Ishikawa (cell line): ENCODE results near the gene SYK.

ENCODE experiments used
- CEBPB ChIP-seq: IDR thresholded peaks from 2 replicates; pipeline ENCODE4 v1.6.1; 2012
- CREB1 ChIP-seq: IDR thresholded peaks from 2 replicates; pipeline ENCODE4 v1.6.1; 2012; ENCODE audit warnings: low read depth
- EGR1 ChIP-seq: IDR thresholded peaks from 2 replicates; pipeline ENCODE4 v1.6.1; 2012
- EP300 ChIP-seq: IDR thresholded peaks from 2 replicates; pipeline ENCODE4 v1.6.1; 2012; ENCODE audit warnings: borderline replicate concordance
- FOXM1 ChIP-seq: IDR thresholded peaks from 2 replicates; pipeline ENCODE4 v1.6.1; 2012; ENCODE audit warnings: low read depth, borderline replicate concordance
- MAX ChIP-seq: IDR thresholded peaks from 2 replicates; pipeline ENCODE4 v1.6.1; 2012
- NFIC ChIP-seq: IDR thresholded peaks from 2 replicates; pipeline ENCODE4 v1.6.1; 2012
- RAD21 ChIP-seq: IDR thresholded peaks from 2 replicates; pipeline ENCODE4 v1.6.1; 2012; ENCODE audit warnings: low read depth
- TAF1 ChIP-seq: IDR thresholded peaks from 2 replicates; pipeline ENCODE4 v1.6.1; 2012; ENCODE audit warnings: low read depth, mild to moderate bottlenecking
- TCF12 ChIP-seq: IDR thresholded peaks from 2 replicates; pipeline ENCODE4 v1.6.1; 2012; ENCODE audit warnings: low read depth
- TEAD4 ChIP-seq: IDR thresholded peaks from 2 replicates; pipeline ENCODE4 v1.6.1; 2012
- YY1 ChIP-seq: IDR thresholded peaks from 2 replicates; pipeline ENCODE4 v1.6.1; 2012; ENCODE audit warnings: low read depth
- ZBTB7A ChIP-seq: IDR thresholded peaks from 2 replicates; pipeline ENCODE4 v1.6.1; 2012; ENCODE audit warnings: low read depth
- TF ChIP-seq, protein P1 (sequence below): IDR thresholded peaks from 2 replicates; pipeline ENCODE4 v1.6.1; 2012; ENCODE audit warnings: low read depth, mild to moderate bottlenecking
- TF ChIP-seq, protein P2 (sequence below): IDR thresholded peaks from 2 replicates; pipeline ENCODE4 v1.6.1; 2012

SYK gene

GRCh38 chr9:90900130-90900529 is 98.5 kb downstream of the SYK start:
- no peak for TF ChIP-seq CEBPB
- peak; percentile 68 for TF ChIP-seq TEAD4

DNA sequence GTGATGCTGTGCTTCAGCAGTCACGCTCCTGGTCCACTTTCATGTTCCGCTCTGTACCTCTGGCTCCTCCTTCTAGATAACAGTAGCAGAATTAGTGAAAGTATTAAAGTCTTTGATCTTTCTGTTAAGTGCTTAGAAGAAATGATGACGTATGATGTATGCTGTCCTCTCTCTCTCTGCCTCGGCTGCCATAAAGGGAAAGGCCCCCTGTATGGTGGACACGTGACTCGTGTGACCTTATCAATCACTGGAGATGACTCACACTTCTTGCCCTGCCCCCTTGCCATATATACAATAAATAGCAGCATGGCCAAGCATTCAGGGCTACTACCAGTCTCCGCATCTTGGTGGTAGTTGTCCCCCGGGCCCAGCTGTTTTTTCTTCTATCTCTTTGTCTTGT is 100.3 kb downstream of the SYK start:
- TF ChIP-seq YY1 (no peak), NFIC (no peak), TCF12 (no peak), TAF1 (no peak), CEBPB (no peak), TEAD4 (no peak), EP300 (no peak), RAD21 (no peak), ZBTB7A (no peak), FOXM1 (no peak), CREB1 (no peak), EGR1 (no peak), MAX (no peak)
- TF ChIP-seq, protein P1, sequence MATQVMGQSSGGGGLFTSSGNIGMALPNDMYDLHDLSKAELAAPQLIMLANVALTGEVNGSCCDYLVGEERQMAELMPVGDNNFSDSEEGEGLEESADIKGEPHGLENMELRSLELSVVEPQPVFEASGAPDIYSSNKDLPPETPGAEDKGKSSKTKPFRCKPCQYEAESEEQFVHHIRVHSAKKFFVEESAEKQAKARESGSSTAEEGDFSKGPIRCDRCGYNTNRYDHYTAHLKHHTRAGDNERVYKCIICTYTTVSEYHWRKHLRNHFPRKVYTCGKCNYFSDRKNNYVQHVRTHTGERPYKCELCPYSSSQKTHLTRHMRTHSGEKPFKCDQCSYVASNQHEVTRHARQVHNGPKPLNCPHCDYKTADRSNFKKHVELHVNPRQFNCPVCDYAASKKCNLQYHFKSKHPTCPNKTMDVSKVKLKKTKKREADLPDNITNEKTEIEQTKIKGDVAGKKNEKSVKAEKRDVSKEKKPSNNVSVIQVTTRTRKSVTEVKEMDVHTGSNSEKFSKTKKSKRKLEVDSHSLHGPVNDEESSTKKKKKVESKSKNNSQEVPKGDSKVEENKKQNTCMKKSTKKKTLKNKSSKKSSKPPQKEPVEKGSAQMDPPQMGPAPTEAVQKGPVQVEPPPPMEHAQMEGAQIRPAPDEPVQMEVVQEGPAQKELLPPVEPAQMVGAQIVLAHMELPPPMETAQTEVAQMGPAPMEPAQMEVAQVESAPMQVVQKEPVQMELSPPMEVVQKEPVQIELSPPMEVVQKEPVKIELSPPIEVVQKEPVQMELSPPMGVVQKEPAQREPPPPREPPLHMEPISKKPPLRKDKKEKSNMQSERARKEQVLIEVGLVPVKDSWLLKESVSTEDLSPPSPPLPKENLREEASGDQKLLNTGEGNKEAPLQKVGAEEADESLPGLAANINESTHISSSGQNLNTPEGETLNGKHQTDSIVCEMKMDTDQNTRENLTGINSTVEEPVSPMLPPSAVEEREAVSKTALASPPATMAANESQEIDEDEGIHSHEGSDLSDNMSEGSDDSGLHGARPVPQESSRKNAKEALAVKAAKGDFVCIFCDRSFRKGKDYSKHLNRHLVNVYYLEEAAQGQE = no peak
- TF ChIP-seq, protein P2, sequence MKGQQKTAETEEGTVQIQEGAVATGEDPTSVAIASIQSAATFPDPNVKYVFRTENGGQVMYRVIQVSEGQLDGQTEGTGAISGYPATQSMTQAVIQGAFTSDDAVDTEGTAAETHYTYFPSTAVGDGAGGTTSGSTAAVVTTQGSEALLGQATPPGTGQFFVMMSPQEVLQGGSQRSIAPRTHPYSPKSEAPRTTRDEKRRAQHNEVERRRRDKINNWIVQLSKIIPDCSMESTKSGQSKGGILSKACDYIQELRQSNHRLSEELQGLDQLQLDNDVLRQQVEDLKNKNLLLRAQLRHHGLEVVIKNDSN = no peak

DNA sequence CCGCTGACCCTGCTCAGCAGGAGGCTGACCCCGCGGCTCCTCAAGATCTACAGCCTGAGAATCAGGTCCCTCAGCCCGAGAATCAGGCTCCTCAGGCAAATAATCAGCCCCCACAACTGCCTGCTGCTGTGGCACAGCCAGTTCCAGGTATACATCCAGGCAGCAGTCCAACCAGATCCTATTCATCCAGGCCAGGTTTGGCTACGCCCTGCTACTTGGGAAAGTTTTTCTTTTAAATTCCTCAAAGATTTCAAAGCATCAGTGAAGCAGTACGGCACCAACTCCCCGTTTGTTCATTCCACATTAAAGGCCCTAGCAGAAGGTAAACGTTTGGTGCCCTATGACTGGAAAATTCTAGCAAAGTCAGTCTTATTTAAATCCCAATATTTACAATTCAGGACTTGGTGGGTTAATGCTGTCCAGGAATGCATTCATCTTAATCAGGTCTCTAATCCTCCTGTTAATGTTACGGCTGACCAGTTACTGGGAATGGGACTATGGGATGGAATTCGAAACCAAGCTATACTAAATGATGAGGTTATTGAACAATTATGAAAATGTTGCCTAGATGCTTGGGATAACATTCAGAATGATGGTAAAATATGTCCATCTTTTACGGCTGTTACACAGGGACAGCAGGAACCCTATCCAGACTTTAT is 102.3 kb downstream of the SYK start:
- peak; percentile 87 for TF ChIP-seq NFIC
- peak; percentile 38; the same call in 1 of the 2 replicates for TF ChIP-seq MAX
- TF ChIP-seq TCF12 = peak; percentile 94
- TF ChIP-seq, protein P1 = no peak
- TF ChIP-seq FOXM1 = peak; percentile 88
- peak; percentile 5; the same call in 1 of the 2 replicates for TF ChIP-seq RAD21
- TF ChIP-seq TEAD4 = peak; percentile 95
- no peak for TF ChIP-seq EGR1
- peak; percentile 93 for TF ChIP-seq EP300
- TF ChIP-seq CEBPB = peak; percentile 66

DNA sequence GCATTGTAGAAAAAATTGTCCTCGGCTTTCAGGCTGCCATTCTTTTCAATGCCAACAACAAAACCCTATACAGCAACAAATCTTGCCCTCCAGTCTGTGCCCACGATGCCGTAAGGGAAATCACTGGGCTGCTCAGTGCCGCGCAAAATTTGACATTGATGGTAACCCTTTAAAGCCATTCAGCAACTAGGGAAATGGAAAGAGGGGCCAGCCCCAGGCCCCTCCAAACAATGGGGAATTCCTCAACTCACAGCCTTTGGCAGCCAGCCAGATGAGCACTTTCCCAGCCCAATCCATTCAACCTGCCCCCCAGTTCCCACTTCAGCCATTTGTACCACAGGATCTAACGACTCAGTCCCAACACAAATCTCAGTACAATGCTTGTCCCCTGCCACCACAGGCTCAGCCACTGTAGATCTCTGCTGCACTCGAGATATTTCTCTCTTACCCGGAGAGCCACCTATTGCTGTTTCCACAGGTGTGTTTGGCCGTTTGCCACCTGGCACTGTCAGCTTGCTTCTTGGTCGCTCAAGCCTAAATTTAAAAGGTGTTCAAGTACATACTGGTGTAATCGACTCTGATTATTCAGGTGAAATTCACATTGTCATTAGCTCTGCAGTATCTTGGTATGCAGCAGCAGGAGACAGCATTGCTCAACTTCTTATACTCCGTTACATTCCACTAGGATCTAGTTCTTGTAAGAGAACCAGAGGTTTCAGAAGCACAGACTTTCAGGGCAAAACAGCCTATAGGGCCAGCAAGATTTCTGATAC is 103.3 kb downstream of the SYK start:
- TF ChIP-seq YY1 (no peak; the same call in 1 of the 2 replicates), EGR1 (no peak), NFIC (peak; percentile 100), ZBTB7A (no peak), EP300 (peak; percentile 98), TCF12 (peak; percentile 99), MAX (peak; percentile 57; the same call in 1 of the 2 replicates), RAD21 (0 out of 2 replicates have a peak, but pooled peaks have one; percentile 9), CEBPB (peak; percentile 100), TEAD4 (peak; percentile 99), CREB1 (0 out of 2 replicates have a peak, but pooled peaks have one; percentile 5), FOXM1 (peak; percentile 93), TAF1 (no peak)
- TF ChIP-seq, protein P1 = no peak
- TF ChIP-seq, protein P2 = peak; percentile 3; the same call in 1 of the 2 replicates
